IPS-NIHi7 (cell line): ENCODE data around the gene PRR5.
A peak's percentile ranks its signal among the peaks of the same experiment; 100 is the strongest.

Experiments used
- DNase-seq: peaks from one replicate; pipeline ENCODE4 v3.0.0; 2012; ENCODE audit warnings: mixed read lengths; ENCODE audit errors: extremely low spot score

Gene PRR5

GRCh38 chr22:44693145-44693544, 8.9 kb upstream of the PRR5 start:
- no peak for DNase-seq

DNA sequence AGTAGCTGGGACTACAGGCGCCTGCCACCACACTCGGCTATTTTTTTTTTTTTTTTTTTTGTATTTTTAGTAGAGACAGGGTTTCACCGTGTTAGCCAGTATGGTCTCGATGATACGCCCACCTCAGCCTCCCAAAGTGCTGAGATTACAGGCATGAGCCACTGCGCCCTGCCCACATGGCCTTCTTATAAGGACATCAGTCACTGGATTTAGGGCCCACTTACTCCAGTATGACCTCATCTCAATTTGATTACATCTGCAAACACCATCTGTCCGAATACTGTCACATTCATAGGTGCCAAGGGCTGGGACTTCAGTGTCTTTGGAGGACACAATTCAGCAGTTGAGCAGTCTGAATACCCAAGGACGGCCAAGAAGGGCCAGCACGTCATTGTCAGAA, 8.2 kb upstream of the PRR5 start:
- DNase-seq, result no peak

DNA sequence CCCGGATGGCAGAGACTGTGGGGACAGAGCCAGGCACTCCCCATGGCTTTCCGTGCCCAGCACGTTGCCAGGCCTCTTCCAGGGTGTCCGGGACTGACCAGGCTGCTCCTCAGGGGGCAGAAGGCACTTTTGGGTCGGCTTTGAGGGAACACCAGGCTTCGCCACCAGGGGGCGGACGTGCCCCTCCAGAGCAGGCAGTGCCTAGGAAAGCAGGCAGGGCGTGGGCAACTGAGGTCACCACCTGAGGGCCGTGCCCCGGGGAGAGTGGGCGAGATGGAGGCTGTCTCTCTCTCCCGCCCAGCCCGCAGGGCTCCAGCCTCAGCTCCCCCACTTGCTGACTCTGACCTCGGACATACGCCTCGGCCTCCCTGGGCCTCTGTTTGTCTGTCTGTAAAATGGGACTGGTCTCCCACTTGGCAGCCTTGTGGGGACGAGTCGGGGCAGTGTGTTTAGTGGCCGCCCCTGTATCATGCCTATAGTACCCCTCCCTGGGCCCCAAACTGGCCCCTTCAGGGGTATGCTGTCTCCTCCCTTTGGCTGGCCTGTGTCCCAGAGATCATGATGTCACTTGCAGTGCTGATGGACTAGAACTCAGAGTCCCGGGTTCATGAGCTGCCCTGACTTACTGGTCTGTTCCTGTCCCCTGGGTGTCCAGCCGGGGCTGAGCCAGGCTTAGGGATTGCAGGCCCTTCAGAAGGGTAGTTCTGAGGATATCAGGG, 4.4 kb upstream of the PRR5 start:
- DNase-seq, result peak; percentile 87

- peak; percentile 57 for DNase-seq
These were observed 3.2 kb upstream of the PRR5 start for GRCh38 chr22:44698531-44699421.

- DNase-seq, result no peak
These were observed 1.5 kb upstream of the PRR5 start for GRCh38 chr22:44700456-44700855.

DNA sequence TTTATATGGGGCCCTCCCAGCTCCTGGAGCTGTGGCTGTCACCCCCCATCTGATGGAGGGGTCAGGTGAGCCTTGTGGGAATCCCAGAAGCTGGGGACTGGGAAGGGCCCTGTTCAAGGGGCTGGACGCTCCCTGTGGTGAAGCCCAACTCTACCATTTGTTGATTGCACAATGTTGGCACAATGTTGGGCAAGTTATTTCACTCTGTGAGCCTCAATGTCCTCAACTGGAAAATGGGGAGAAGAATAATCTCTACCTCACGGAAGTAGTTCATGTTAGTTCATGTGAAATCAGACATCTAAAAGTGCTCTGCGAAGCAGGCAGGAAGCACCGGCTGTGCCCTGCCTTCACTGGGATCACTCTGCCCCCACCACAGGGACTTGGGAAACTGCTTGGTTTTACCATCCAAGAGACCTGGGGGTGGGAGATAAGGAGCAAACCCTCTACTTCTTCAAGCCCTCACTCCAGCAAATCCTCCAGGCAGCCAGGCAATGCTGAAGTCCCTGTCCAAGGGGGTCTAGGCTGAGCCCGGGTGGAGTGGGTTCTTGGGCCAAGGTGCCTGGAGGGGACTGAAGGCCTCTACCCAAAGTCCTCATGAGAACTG, 715 bp upstream of the PRR5 start:
- no peak for DNase-seq

DNA sequence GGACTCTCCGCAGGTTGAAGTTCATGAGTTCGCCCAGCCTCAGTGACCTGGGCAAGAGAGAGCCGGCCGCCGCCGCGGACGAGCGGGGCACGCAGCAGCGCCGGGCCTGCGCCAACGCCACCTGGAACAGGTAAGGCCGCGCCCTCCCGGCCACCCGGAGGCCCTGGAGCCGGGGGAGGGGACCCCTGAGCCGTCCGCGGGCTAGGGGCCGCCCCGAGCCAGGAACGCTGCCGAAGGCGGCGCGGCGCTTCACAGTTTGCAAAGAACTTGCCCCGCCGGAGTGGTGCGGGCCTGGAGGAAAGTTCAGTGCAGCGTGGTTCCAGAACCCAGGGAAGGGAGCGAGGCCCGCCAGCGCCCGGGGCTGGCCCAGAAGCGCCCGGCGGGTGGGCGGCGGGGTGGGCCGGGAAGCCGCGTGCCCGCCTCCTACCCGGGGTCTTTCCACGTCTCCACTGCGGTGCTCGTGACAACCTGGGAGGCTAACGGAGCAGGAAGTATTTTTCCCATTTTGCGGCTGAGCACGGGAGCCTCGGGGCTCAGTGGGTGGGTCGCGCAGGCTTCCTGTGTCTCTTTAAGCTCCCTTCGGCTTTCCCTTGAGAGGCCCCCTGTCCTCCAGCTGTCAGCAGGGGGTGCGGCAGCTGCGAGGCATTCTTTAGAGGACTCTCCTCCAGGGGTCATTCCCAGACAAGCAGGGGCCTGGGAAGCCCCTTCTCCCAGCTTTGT, 635 bp downstream of the PRR5 start:
- DNase-seq, result peak; percentile 36

GRCh38 chr22:44703255-44703870, 1.4 kb downstream of the PRR5 start:
- no peak for DNase-seq

DNA sequence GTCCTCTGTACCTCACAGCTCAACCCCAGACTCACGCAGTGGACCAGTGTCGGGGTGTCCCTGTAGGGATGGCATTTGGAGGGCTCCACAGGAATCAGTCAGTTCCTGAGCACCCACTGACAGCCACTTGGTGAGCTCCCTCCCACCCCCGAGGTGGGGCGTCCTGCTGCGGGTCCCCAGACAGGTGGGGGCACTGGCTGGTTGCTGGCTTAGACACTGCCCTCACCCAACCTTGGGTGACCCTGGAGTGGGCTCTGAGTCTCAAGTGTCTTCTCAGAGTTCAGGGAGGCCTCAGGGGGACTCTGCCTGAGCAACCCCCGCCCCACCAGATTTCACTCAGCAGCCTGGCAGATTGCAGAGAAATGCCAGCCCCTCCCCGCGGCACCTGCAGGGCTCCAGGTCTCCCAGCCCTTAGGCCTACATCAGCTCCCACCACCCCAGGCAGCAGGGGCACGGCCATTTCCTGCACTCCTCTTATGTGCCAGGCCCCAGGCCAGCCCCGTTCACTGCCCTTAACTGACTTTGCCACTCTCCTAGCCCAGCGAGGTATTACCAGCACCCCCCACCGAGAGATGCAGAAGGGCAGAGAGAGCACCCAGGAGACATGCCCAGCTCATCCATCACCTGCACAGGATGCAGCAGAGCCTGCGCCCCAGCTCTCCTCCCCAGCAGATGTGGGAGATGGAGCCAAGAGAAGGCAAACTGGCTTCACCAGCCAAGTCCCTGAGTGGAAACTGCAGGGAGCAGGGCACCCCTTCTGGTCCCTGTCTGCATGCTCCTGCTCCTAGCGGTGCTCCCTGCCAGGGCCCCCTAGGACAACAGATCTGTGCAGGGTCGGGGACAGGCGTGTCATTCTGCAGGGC, 2.4 kb downstream of the PRR5 start:
- no peak for DNase-seq

DNA sequence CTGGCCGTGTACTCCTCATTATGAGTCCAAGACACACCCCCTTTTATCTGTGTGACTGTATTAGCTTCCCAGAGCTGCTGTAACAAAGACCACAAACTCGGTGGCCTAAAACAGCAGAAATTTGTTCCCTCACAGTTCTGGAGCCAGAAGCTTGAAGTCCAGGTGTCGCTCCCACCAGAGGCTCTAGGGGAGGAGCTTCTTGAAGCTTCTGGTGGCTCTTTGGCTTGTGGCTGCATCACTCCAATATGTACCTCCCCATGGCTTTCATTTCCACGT, 3.0 kb downstream of the PRR5 start:
- DNase-seq, result no peak

GRCh38 chr22:44706488-44706887, 4.5 kb downstream of the PRR5 start:
- no peak for DNase-seq

DNA sequence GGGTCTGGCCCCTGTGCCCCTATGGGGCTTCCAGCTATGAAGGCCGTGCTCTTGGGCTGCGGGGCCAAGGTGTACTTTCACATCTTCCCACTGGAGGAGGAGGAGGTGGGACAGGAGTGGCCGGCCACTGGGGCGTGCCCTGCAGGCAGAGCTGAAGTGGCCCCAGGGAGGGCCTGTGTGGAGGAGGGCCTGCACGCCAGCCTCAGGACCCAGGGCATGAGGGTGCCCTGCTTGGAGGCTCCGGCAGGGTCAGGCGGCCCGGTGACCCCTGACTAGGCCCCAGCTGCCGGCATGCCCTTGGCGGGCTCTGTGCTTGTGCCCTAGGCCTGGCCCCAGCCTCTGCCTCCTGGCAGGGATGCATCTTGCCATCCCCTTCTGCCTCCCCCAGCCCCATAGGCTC, 5.2 kb downstream of the PRR5 start:
- DNase-seq, result no peak

GRCh38 chr22:44707752-44708151, 5.7 kb downstream of the PRR5 start:
- DNase-seq, result no peak

DNA sequence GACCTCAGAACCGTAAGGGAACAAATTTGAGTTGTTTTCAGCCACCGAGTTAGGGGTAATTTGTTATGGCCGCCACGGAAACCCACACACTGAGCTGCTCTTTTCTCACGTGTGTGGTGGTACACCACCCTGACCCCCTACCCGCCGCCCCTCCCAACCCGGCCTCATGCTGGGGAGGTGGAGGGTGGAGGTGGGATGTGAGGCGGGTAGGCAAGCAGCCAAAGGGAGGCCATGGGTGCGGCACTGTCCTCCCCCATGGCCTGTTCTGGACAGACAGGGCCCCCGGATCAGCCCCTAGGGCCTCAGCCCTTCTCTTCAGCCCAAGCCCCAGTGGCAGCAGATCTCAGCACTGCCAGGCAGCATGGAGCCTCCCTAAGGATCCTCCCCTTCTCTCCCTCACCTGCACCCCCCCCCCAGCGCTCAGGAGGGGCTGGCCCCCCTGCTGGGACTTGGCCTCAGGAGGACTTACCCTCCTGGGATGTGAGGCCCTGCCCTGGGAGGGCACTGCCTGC, 7.9 kb downstream of the PRR5 start:
- DNase-seq, result no peak

- no peak for DNase-seq
These were observed 8.7 kb downstream of the PRR5 start for GRCh38 chr22:44710474-44711240.

DNA sequence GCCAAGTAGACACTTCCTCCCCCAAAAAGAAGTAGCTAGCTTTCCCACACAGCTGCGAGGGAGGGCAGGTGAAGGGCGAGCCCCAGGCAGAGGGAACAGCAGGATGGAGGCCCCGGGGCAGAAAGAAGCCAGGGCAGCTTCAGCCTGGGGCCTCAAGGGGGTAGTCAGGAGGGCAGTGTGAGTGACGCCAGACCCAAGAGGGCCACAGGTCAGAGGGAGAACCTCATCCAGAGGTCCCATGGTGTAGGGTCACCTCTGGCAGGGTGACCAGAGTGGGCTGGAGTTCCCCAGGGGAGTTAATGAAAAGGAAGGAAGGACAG, 9.2 kb downstream of the PRR5 start:
- DNase-seq, result no peak

- DNase-seq, result no peak
These were observed 9.9 kb downstream of the PRR5 start for GRCh38 chr22:44711690-44712555.

GRCh38 chr22:44712962-44713361, 11.0 kb downstream of the PRR5 start:
- no peak for DNase-seq

GRCh38 chr22:44714703-44715350, 12.8 kb downstream of the PRR5 start:
- no peak for DNase-seq
